ENCODE data around the gene TBC1D17. TPM values are rescaled to one million over a fixed set of nuclear protein-coding genes. Genes with fewer than 3 reads are reported as not detected.

The TBC1D17 gene
- total RNA-seq, 4 donors from 2014 or later = 9.1 to 44.1 (median 12.5) TPM

DNA sequence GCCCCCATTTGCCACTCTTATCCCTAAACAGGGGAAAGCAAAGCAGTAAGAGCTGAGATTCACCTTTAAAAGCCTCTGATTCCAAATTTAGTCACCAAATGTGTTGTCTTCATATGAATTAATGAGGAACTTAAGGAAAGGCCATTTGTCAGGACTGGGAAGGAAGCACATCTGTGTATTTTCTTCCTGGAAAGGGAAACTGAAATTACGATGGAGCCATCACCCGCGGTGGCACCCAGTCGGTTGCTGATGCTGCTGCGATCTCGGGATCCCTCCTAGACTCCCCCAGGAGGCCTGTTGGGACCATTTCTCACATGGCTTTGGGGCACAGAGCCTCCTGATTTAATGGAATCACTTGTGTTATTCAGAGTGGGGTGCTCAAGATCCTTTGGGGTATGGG is 26.6 kb downstream of the TBC1D17 start:
- no peak for DNase-seq
- Histone ChIP-seq H3K4me3 (no peak overlapping the region), H3K27me3 (no peaks in the 10 kb centered on the region), H3K27ac (no peak overlapping the region), H3K9me3 (no peaks in the 10 kb centered on the region), H3K4me1 (no peaks in the 10 kb centered on the region), H3K36me3 (no peaks in the 10 kb centered on the region)
- TF ChIP-seq POLR2A (IDR thresholded peaks at IDR 0.05) = no peak
- TF ChIP-seq, protein P1, sequence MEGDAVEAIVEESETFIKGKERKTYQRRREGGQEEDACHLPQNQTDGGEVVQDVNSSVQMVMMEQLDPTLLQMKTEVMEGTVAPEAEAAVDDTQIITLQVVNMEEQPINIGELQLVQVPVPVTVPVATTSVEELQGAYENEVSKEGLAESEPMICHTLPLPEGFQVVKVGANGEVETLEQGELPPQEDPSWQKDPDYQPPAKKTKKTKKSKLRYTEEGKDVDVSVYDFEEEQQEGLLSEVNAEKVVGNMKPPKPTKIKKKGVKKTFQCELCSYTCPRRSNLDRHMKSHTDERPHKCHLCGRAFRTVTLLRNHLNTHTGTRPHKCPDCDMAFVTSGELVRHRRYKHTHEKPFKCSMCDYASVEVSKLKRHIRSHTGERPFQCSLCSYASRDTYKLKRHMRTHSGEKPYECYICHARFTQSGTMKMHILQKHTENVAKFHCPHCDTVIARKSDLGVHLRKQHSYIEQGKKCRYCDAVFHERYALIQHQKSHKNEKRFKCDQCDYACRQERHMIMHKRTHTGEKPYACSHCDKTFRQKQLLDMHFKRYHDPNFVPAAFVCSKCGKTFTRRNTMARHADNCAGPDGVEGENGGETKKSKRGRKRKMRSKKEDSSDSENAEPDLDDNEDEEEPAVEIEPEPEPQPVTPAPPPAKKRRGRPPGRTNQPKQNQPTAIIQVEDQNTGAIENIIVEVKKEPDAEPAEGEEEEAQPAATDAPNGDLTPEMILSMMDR (IDR thresholded peaks at IDR 0.05) = no peak
- intact Hi-C loops (cut with DNase I; ENCODE audit: low total_unique reads) = no loop called here

DNA sequence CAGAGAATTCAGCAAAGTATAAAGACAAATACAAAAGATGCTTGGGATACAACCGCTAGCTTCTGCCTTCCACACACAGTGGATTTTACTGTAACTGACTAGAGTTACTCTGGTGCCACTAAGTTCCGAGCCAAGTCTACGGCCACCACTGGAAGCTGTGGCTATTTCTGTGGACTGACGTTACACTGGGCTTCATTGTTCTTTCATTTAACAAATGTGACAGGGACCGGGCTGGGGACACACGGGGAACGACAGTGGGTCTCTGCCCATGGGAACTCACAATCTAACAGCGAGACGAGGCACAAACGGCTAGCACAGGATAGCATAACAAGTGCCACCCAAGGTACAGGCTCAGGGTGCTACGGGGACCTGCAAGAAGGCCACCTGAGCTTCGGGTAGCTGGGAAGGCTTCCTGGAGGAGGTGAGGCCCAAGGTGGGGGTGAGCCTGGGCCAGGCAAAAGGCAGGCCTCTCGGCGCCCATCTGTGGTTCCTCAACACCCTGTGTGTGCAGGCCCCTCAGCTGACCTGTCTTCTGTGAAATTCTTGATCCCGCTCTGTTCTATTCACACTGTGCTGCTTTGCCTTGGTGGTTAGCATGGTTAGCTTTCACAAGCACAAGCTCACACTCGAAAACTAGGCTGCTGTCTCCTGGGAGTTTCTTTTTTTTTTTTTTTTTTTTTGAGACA is 29.5 kb downstream of the TBC1D17 start:
- H3K9me3 ChIP-seq = no peaks in the 10 kb centered on the region
- TF ChIP-seq, protein P1 (IDR thresholded peaks at IDR 0.05) = no peak
- TF ChIP-seq POLR2A (IDR thresholded peaks at IDR 0.05) = no peak
- H3K4me3 ChIP-seq = no peak overlapping the region
- intact Hi-C loops (cut with DNase I; ENCODE audit: low total_unique reads) = no loop called here
- peaks cover 0 to 4% of the 10 kb centered on the region in 2 donors for H3K4me1 ChIP-seq
- H3K27me3 ChIP-seq = no peaks in the 10 kb centered on the region
- no peak for DNase-seq
- H3K36me3 ChIP-seq = no peaks in the 10 kb centered on the region
- H3K27ac ChIP-seq = no peak overlapping the region

DNA sequence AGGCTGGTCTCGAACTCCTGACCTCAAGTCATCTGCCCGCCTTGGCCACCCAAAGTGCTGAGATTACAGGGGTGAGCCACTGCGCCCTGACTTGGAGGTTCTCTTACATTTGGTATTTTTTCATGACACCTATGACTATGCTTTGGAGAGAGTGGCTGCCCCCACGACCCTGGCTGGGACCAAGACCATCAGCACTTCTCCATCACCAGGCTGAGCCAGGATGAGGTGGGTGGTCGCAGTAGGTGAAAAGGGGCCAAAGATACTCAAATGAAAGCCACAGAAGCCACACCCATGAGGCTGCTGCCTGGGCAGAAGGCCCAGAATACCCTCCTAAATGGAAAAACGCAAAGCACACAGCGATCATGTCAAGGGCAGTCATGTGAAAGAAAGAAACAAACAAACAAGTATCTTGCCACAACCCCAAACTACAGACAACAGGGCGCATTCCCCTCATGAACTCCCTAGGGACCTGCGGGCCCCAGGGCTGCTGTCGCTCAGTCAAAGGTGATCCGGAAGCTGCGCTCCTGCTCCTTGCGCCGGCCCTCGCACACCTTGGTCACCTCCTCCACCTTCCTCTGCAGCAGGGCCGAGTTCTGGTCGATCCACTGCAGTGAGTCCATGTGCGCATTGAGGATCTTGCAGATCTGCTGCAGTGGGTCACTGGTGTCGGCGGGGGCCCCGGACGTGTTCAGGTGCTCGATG is 30.4 kb downstream of the TBC1D17 start:
- peaks cover 2 to 4% of the 10 kb centered on the region in 2 donors for H3K4me1 ChIP-seq
- no peak overlapping the region for H3K27ac ChIP-seq
- intact Hi-C loops (cut with DNase I; ENCODE audit: low total_unique reads) = no loop called here
- DNase-seq = no peak
- no peak for TF ChIP-seq POLR2A (IDR thresholded peaks at IDR 0.05)
- TF ChIP-seq, protein P1 (IDR thresholded peaks at IDR 0.05) = no peak
- H3K9me3 ChIP-seq = no peaks in the 10 kb centered on the region
- H3K4me3 ChIP-seq = no peak overlapping the region
- H3K36me3 ChIP-seq = no peaks in the 10 kb centered on the region
- H3K27me3 ChIP-seq = no peaks in the 10 kb centered on the region

DNA sequence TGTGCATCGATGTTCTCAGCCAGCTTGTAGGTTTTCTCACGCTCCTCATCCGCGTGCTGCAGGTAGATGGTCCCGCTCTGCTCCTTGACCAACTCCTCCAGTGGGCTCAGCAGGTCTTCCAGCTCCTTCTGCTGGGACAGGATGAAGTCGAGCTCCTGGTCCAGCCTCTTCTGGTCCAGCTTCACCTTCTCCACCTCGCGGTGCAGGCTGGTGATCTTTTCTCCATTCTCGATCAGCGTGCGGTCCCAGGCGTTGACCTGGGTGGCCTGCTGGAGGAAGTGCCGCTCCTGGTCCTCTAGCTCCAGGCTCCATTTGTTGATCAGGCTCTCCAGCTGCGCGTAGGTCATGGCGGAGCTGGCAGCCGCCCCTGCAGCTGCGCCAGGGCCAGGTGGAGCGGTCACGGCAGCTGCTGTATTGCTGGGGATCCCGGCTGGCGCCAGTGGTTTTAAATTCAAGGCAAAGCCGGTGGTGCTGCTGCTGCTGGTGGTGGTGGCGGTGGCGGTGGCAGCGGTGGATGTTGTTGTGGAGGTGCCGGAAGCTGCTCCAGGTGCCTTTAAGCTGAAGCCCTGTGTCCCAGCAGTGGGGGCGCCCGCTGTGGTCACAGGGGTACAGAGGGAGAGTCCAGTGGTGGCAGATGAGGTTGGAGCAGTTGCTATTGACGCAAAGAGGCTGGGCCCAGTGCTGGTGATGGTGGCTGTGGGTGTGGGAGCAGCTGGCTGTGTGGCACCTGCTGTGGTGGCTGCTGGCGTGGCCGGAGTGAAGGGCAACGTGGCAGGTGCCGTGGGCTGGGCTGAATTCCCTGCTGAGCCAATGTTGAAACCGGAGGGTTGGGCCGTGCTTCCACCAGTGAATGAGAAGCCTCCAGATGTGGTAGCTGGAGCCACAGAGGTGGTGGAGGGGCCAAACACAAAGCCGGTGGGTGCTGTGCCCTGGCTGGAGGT is 31.2 kb downstream of the TBC1D17 start:
- Histone ChIP-seq H3K4me3 (no peak overlapping the region), H3K9me3 (no peaks in the 10 kb centered on the region), H3K36me3 (no peaks in the 10 kb centered on the region), H3K4me1 (peaks cover 4 to 7% of the 10 kb centered on the region in 2 donors), H3K27me3 (no peaks in the 10 kb centered on the region), H3K27ac (no peak overlapping the region)
- no peak for DNase-seq
- intact Hi-C loops (cut with DNase I; ENCODE audit: low total_unique reads) = no loop called here
- TF ChIP-seq POLR2A (IDR thresholded peaks at IDR 0.05) = no peak
- TF ChIP-seq, protein P1 (IDR thresholded peaks at IDR 0.05) = no peak
